Measurements from ENCODE around the gene IQCH.

- TF ChIP-seq, protein P1, sequence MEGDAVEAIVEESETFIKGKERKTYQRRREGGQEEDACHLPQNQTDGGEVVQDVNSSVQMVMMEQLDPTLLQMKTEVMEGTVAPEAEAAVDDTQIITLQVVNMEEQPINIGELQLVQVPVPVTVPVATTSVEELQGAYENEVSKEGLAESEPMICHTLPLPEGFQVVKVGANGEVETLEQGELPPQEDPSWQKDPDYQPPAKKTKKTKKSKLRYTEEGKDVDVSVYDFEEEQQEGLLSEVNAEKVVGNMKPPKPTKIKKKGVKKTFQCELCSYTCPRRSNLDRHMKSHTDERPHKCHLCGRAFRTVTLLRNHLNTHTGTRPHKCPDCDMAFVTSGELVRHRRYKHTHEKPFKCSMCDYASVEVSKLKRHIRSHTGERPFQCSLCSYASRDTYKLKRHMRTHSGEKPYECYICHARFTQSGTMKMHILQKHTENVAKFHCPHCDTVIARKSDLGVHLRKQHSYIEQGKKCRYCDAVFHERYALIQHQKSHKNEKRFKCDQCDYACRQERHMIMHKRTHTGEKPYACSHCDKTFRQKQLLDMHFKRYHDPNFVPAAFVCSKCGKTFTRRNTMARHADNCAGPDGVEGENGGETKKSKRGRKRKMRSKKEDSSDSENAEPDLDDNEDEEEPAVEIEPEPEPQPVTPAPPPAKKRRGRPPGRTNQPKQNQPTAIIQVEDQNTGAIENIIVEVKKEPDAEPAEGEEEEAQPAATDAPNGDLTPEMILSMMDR (conservative IDR thresholded peaks at IDR 0.05), result no peak
- TF ChIP-seq ZFX (IDR thresholded peaks at IDR 0.05), result no peak
Observed at GRCh38 chr15:67462875-67463274, 208.3 kb downstream of the IQCH start.
